ENCODE data around the gene CENPV. TPM values are rescaled to one million over a fixed set of nuclear protein-coding genes. Genes with fewer than 3 reads are reported as not detected.
"Not testable (repeated sequence)": the region's sequence is repeated elsewhere in the genome, so short reads cannot be mapped to it uniquely, and the experiment has no call there.

Gene CENPV
- 10 to 100 TPM; 44.5 to 62.3 TPM for total RNA-seq
- long read RNA-seq, transcript CENPV-201 (5 exons, 1,165 nt) = minor isoform, 28 of 89 reads
- long read RNA-seq, transcript CENPV-203 (5 exons, 1,770 nt) = major isoform, 29 of 89 reads
- long read RNA-seq, partial matches to known transcripts = 14 of 89 reads
- long read RNA-seq, other reads (novel, unspliced or antisense) = 17 of 89 reads

DNA sequence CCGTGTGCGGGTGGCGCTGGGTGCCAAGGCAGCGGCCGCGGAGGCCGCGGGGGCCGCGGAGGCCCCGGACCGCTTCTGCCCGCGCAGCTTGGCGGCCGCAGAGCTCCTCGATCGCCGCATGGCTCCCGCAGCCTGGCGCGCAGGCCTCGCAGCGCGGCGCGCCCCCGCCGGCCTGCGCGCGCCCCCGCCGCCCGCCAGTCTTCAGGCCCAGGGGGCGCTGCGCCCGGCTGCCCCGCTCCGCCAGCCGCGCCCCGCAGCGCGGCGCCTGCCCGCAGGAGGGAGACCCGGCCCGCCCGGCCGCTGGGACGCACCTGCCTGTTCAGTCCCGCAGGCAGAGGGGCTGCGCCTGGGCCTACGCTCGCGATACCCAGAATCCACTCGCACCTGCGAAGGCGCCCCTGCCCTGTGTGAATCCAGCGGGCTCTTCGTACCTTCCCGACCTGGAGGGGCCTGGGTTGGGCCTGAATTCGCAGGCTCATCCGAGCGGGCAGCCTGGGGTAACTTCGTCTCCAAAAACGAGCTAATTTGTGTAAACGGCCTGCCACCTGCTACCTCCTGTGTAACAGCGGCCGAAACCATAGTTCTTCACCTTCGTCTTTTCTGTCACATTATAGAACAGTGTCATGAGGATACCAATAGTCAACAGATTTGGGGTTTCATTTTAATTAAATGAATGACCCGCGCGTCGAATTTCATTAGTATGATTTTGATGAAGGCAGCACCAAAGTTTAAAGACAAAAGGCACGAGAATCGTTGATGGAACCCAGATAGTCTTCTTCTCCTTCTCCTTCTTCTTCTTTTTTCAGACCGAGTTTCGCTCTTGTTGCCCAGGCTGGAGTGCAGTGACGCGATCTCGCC, at the start of gene CENPV:
Gene CENPV (minus strand): TSS at position 153 of the 858 bp plus-strand sequence. CDS start 33 bp downstream, at position 120.
- ATAC-seq (peak; percentile 75), DNase-seq (peak; percentile 39 to 75)
- intact Hi-C loops (cut with DNase I, micrococcal nuclease) = no loop called here

DNA sequence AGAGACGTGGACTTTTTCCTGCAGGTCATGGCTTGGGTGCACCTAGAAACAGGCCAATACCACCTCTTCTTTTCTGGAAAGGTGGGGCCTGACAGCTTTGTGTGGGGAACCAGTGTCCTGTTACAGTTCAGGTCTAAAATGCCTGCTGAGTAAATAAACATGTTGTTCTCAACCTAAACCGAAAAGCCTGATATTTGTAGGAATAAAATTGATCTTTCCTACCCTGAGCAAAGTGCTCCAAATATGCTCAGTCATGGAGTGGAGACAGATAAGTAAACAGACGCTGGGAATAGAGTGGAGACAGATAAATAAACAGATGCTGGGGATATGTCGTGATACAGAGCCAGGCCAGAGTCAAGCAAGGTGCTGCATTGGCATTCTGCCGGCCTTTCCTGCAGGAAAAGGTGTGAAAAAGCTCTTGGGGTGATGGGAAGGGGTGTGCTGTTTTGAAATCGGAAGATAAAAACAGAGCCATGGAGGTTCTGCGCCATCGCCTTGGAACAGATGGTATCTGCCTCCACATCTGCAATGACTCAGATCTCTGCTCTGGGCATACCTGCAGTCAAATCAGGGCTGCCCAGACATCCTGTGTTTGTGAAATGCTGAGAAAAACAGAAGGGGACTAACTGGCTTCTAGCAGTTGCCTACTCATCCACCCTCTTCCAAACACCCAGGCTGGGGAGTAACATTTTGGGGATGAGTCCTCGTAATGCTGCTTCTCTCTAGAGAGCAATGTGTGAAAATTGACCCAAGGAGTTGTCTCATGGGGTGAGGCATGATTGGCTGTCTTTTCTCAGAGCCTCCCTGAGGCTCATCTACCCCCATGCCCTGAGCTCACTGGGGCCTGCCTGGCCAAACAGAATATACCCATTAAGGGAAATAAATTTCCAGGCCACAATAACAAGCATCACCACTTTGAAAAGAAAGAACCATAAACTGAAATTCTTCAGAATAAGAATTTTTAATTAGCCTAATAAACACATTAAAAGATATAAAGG, 45.3 kb upstream of the CENPV start:
- no peak for DNase-seq
- no peak for ATAC-seq
- intact Hi-C loops (cut with DNase I, micrococcal nuclease) = no loop called here

GRCh38 chr17:16396693-16397092, 43.4 kb upstream of the CENPV start:
- intact Hi-C loops (cut with DNase I, micrococcal nuclease); ATAC-seq; DNase-seq: not testable (repeated sequence)

DNA sequence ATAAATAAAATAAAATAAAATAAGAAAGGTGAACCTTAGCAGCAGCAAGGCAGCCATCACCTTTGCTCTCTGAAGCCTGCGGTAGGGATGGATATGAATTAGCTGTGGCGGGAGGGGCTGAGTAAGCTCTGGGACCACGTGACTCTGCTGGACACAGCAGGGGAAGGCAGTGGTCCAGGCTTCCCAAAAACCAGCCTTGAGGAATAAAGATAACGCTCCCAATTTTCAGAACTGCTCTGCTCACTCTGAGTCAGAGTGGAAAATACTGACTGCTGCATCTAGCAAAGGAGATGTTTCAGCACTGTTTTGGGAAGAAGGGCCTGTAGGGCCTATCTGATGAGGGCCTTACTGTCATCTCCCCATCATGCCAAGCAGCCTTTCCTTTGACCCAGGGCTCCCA, 42.6 kb upstream of the CENPV start:
- DNase-seq; ATAC-seq; intact Hi-C loops (cut with DNase I, micrococcal nuclease): not testable (repeated sequence)

GRCh38 chr17:16392491-16392890, 39.2 kb upstream of the CENPV start:
- intact Hi-C loops (cut with DNase I, micrococcal nuclease); ATAC-seq; DNase-seq: not testable (repeated sequence)

DNA sequence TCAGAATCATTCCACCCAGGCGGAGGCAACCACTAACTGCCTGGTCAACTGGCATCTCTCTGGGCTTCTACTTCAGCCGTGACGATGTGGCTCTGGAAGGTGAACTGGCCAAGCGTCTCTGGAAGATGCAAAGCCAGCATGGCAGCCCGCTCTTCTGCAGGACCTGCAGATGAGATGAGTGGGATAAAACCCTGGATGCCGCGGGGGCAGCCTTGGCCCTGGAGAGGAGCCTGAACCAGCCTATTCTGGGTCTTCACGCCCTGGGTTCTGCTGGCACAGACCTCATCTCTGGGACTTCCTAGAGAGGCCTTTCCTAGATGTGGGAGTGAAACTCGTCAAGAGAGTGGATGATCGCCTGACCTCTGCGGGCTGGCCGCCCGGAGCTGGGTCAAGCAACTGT, 38.2 kb upstream of the CENPV start:
- no peak for ATAC-seq
- DNase-seq = no peak
- intact Hi-C loops (cut with DNase I, micrococcal nuclease) = no loop called here

DNA sequence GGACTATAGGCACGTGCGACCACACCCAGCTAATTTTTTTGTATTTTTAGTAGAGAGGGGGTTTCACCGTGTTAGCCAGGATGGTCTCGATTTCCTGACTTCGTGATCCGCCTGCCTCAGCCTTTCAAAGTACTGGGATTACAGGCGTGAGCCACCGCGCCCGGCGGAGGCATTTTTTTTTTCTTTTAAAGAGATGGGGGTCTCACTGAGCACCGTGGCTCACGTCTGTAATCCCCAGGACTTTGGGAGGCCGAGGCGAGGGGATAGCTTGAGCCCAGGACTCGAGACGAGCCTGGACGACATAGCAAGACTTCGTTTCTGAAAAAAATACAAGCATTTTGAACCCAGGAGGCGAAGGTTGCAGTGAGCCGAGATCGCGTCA, 32.8 kb upstream of the CENPV start:
- intact Hi-C loops (cut with DNase I, micrococcal nuclease) = loop anchor here in 1 of 2 donors (10.0 kb wide), 1 partner anchor 139 kb away; no protein-coding TSS in a partner anchor
- ATAC-seq = not testable (repeated sequence)
- DNase-seq = peak in 1 of 2 donors; percentile 23

DNA sequence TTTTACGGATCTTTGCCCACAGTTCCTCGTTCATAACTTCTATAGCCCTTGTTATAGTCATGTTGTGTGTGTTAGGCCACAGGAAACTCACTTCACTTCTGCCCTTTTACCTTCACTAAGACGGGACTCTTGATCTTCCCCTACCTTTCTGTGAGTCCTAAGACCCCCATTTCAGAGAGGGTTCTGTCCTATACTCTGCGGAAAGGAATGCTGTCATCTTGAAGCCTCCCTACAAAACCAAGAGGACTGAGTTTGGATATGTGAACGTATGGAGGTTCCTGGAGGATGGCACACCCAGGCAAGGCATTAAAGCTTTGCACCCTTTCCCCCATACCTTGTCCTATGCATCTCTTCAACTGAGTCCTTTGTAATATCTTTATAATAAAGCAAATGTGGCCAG, 31.3 kb upstream of the CENPV start:
- DNase-seq (no peak), ATAC-seq (no peak)
- intact Hi-C loops (cut with DNase I, micrococcal nuclease) = loop anchor here in 1 of 2 donors (10.0 kb wide), 1 partner anchor 140 kb away; no protein-coding TSS in a partner anchor

- DNase-seq = no peak
- intact Hi-C loops (cut with DNase I, micrococcal nuclease) = loop anchor here in 1 of 2 donors (10.0 kb wide), 1 partner anchor 141 kb away; no protein-coding TSS in a partner anchor
- no peak for ATAC-seq
These were observed 30.6 kb upstream of the CENPV start for GRCh38 chr17:16383772-16384287.

DNA sequence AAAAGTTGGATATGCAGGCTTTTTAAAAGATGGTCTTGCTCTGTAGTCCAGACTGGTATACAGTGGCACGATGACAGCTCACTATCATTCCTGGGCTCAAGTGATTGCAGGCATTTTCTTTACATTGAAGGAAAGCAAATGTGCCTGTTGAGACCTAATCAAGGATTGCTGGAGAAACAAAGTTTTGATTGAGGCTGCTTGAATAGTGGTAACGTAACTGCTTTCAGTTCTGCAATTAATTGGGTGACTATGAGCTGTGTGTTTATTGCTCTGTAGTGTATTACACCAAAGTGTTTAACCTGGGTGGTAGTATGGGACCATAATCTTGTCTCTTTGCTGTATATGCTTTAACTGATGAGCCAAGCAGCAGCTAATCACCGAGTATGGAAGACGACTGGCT, 29.9 kb upstream of the CENPV start:
- no peak for DNase-seq
- intact Hi-C loops (cut with DNase I, micrococcal nuclease) = loop anchor here in 1 of 2 donors (10.0 kb wide), 1 partner anchor 142 kb away; no protein-coding TSS in a partner anchor
- no peak for ATAC-seq

DNA sequence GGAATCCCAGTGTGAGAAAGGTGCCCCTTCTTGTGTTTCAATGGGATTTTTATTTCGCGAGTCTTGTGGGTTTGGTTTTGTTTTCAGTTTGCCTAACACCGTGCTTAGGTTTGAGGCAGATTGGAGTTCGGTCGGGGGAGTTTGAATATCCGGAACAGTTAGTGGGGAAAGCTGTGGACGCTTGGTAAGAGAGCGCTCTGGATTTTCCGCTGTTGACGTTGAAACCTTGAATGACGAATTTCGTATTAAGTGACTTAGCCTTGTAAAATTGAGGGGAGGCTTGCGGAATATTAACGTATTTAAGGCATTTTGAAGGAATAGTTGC, 28.2 kb upstream of the CENPV start:
- intact Hi-C loops (cut with DNase I, micrococcal nuclease) = loop anchor here in 1 of 2 donors (10.0 kb wide), 1 partner anchor 143 kb away; no protein-coding TSS in a partner anchor
- no peak for ATAC-seq

GRCh38 chr17:16380640-16381495, 27.6 kb upstream of the CENPV start, which contains the start of gene UBB:
TSS of gene UBB (plus strand) at chr17:16381091. CDS start at chr17:16381908, 817 bp downstream.
- ATAC-seq (peak; percentile 92), DNase-seq (peak; percentile 95 to 98)
- intact Hi-C loops (cut with DNase I, micrococcal nuclease) = loop anchor here in 1 of 2 donors (10.0 kb wide), 1 partner anchor 144 kb away; no protein-coding TSS in a partner anchor

More for the DNA sequence above, 28.2 kb upstream of the CENPV start:
- DNase-seq = peak in 1 of 2 donors; percentile 22

- DNase-seq (no peak), ATAC-seq (no peak)
- intact Hi-C loops (cut with DNase I, micrococcal nuclease) = loop anchor here in 1 of 2 donors (10.0 kb wide), 1 partner anchor 145 kb away; no protein-coding TSS in a partner anchor
These were observed 26.4 kb upstream of the CENPV start for GRCh38 chr17:16379654-16380053.

- DNase-seq = peak; percentile 54 to 68
- peak; percentile 45 for ATAC-seq
- intact Hi-C loops (cut with DNase I, micrococcal nuclease) = no loop called here
These were observed 25.5 kb upstream of the CENPV start for GRCh38 chr17:16378636-16379282.

GRCh38 chr17:16377941-16378341, 24.7 kb upstream of the CENPV start:
- no peak for ATAC-seq
- intact Hi-C loops (cut with DNase I, micrococcal nuclease) = no loop called here
- no peak for DNase-seq

GRCh38 chr17:16374146-16374938, 21.1 kb upstream of the CENPV start:
- intact Hi-C loops (cut with DNase I, micrococcal nuclease) = no loop called here
- ATAC-seq (peak; percentile 80), DNase-seq (peak in 1 of 2 donors; percentile 53)
